ENCODE results near the gene WDR33. TPM values are rescaled to one million over a fixed set of nuclear protein-coding genes. Genes with fewer than 3 reads are reported as not detected.

WDR33 gene
- total and polyA plus RNA-seq, 2 of the 13 experiments (the other 11 are each of a cell fraction or from before 2014, with no cell fraction given): 54.9 to 78.2 TPM

GRCh38 chr2:127702395-127703009 lies 108.5 kb downstream of the WDR33 start:
- H3K4me3 ChIP-seq (replicated peaks in 1 of 3; ENCODE audit: insufficient read depth in 1 of 3, low read depth in 2 of 3, low read length in 3 of 3): peak overlapping the region; percentile 75 to 92 (median 79)
- intact Hi-C loops (cut with micrococcal nuclease; ENCODE audit: unreplicated experiment) (loop anchor here (2.0 kb wide), 1 partner anchor 108 kb away; the partner anchor contains the start of gene WDR33), in situ Hi-C loops (cut with HindIII; ENCODE audit: extremely low pct_ligation_motif_present, low pct_unique_long_range_greater_than_20kb) (no loop called here)
- no peak for FAIRE-seq
- H2AFZ ChIP-seq (ENCODE audit: low read length): no peak overlapping the region
- no peaks in the 10 kb centered on the region for H3K9me3 ChIP-seq (ENCODE audit: low read length)
- H3K27me3 ChIP-seq (ENCODE audit: control insufficient read depth in 1 of 2, insufficient read depth in 2 of 2, low read length in 2 of 2): no peaks in the 10 kb centered on the region
- DNase-seq (ENCODE audit: low spot score): no peak
- no peak for ATAC-seq
- TSS peak; percentile 77 for BruUV-seq (replicated peaks)
- H4K20me1 ChIP-seq (ENCODE audit: insufficient read depth, low read length): 0 out of 2 replicates have a peak, but pooled peaks cover 2% of the 10 kb centered on the region
- peak overlapping the region; percentile 97 for H3K4me2 ChIP-seq (ENCODE audit: low read depth, low read length)
- peaks cover 6 to 10% of the 10 kb centered on the region in 2 experiments for H3K36me3 ChIP-seq (replicated peaks in 1 of 2; ENCODE audit: control insufficient read depth in 1 of 2, insufficient read depth in 2 of 2, low read length in 2 of 2)
- peaks cover 14% of the 10 kb centered on the region for H3K79me2 ChIP-seq (ENCODE audit: insufficient read depth, low read length)
- ChIA-PET POLR2A (interaction anchor here (0.6 to 1.8 kb wide), 14 partner anchors 22 to 383 kb away, joined by 3 to 15 read pairs (median 3); partner anchors contain the start of genes IWS1 and WDR33), CTCF (ENCODE audit: low intra/inter-chr PET ratio, low total read pairs) (no interaction called here)
- peak overlapping the region; percentile 93 for H3K27ac ChIP-seq (ENCODE audit: extremely low read length, insufficient read depth, low read length)
- peak overlapping the region; percentile 93 for H3K9ac ChIP-seq (ENCODE audit: insufficient read depth, low read depth, low read length)
- H3K4me1 ChIP-seq (ENCODE audit: insufficient read depth, low read length): peaks cover 25% of the 10 kb centered on the region
- 67% methylated on average over 19 of the region's 19 CpGs for WGBS (ENCODE audit: low lambda C conversion rate)
- TF ChIP-seq ZNF430 (CRISPR knock-in tag; IDR thresholded peaks at IDR 0.05) (no peak), ZBTB42 (CRISPR knock-in tag; IDR thresholded peaks at IDR 0.05) (0 out of 2 replicates have a peak, but pooled peaks have one; percentile 7), HNRNPL (IDR thresholded peaks at IDR 0.05; ENCODE audit: low read depth, low read length) (no peak), ZFP62 (CRISPR knock-in tag; IDR thresholded peaks at IDR 0.05) (no peak), ZIK1 (CRISPR knock-in tag; IDR thresholded peaks at IDR 0.05; ENCODE audit: borderline replicate concordance, low read depth) (no peak), GZF1 (CRISPR knock-in tag; IDR thresholded peaks at IDR 0.05) (no peak), TBX2 (CRISPR knock-in tag; IDR thresholded peaks at IDR 0.05; ENCODE audit: borderline replicate concordance) (0 out of 2 replicates have a peak, but pooled peaks have one; percentile 4), RNF2 (conservative IDR thresholded peaks at IDR 0.05; ENCODE audit: low read depth) (no peak), AHDC1 (CRISPR knock-in tag; IDR thresholded peaks at IDR 0.05; ENCODE audit: borderline replicate concordance) (0 out of 2 replicates have a peak, but pooled peaks have one; percentile 37), ZBED4 (CRISPR knock-in tag; IDR thresholded peaks at IDR 0.05; ENCODE audit: borderline replicate concordance) (no peak), PHF5A (CRISPR knock-in tag; IDR thresholded peaks at IDR 0.05; ENCODE audit: low read depth, unreplicated experiment) (no peak), PBX3 (CRISPR knock-in tag; IDR thresholded peaks at IDR 0.05; ENCODE audit: borderline replicate concordance) (no peak), ZFY (CRISPR knock-in tag; IDR thresholded peaks at IDR 0.05) (no peak)
